WTC11 (cell line): Measurements from ENCODE around the gene COX10. TPM values are rescaled to one million over a fixed set of nuclear protein-coding genes. Genes with fewer than 3 reads are reported as not detected.

Experiments
- ATAC-seq: fragments of 200-7000 bp; cut with Tn5 transposase; 2 replicates; pipeline ENCODE4 v1.10.0; 2021; ENCODE audit warnings: mild to moderate bottlenecking, moderate library complexity
- CTCF ChIA-PET: fragments of 300-600 bp; sonication (Branson Sonifier 250); formaldehyde crosslinking; loops from one replicate; lab custom pipeline; 2021; ENCODE audit warnings: antibody characterized with exemption; lab: Charles Lee
- POLR2A ChIA-PET: fragments of 350-600 bp; sonication (Branson Sonifier 250); formaldehyde crosslinking; loops from one replicate; lab custom pipeline; 2021; ENCODE audit warnings: antibody characterized with exemption; lab: Charles Lee
- DNase-seq: peaks from one replicate; pipeline ENCODE4 v3.0.0; 2021; ENCODE audit warnings: low spot score
- H3K27ac Mint-ChIP-seq: 2 replicates; pipeline ENCODE4 v1.8.0; 2021; ENCODE audit warnings: mixed read lengths
- H3K27me3 Mint-ChIP-seq: 2 replicates; pipeline ENCODE4 v1.8.0; 2021; ENCODE audit warnings: low read depth, mild to moderate bottlenecking, moderate library complexity, mixed read lengths
- H3K36me3 Mint-ChIP-seq: 2 replicates; pipeline ENCODE4 v1.8.0; 2021; ENCODE audit warnings: mixed read lengths
- H3K4me1 Mint-ChIP-seq: 2 replicates; pipeline ENCODE4 v1.8.0; 2022; ENCODE audit warnings: mixed read lengths
- H3K4me3 Mint-ChIP-seq: 2 replicates; pipeline ENCODE4 v1.8.0; 2021; ENCODE audit warnings: mild to moderate bottlenecking, moderate library complexity, mixed read lengths
- H3K9me3 Mint-ChIP-seq: 2 replicates; pipeline ENCODE4 v1.8.0; 2021; ENCODE audit warnings: mixed read lengths
- AR ChIP-seq: fragments of 250-450 bp; sonication (Bioruptor Pico); IDR thresholded peaks from 2 replicates; pipeline ENCODE4 v1.9.0; 2021; ENCODE audit warnings: mild to moderate bottlenecking
- ATF2 ChIP-seq: sonication (generic); formaldehyde crosslinking; IDR thresholded peaks from 2 replicates; pipeline ENCODE4 v1.8.1; 2022; ENCODE audit warnings: low read depth, missing genetic modification reagents, borderline replicate concordance
- CTCF ChIP-seq: fragments of 200-600 bp; IDR thresholded peaks from 2 replicates; pipeline ENCODE4 v1.8.0; 2022; ENCODE audit warnings: antibody characterized with exemption
- ERG ChIP-seq: fragments of 250-450 bp; sonication (Bioruptor Pico); IDR thresholded peaks from 2 replicates; pipeline ENCODE4 v1.8.0; 2021; ENCODE audit warnings: mild to moderate bottlenecking
- FOXP1 ChIP-seq: sonication (generic); formaldehyde crosslinking; IDR thresholded peaks from 2 replicates; pipeline ENCODE4 v1.8.0; 2022; ENCODE audit warnings: missing genetic modification reagents, mild to moderate bottlenecking, moderate library complexity, borderline replicate concordance
- MAX ChIP-seq: sonication (generic); formaldehyde crosslinking; IDR thresholded peaks from 2 replicates; pipeline ENCODE4 v1.8.0; 2022; ENCODE audit warnings: mild to moderate bottlenecking, missing genetic modification reagents
- MXD4 ChIP-seq: fragments of 250-450 bp; sonication (Bioruptor Pico); IDR thresholded peaks from 2 replicates; pipeline ENCODE4 v1.8.0; 2021; ENCODE audit warnings: mild to moderate bottlenecking, moderate library complexity, borderline replicate concordance
- NR3C1 ChIP-seq: sonication (generic); formaldehyde crosslinking; conservative IDR thresholded peaks from 2 replicates; pipeline ENCODE4 v1.8.1; 2023; ENCODE audit warnings: low read depth, mild to moderate bottlenecking, missing genetic modification reagents
- OVOL2 ChIP-seq: fragments of 250-450 bp; sonication (Bioruptor Pico); IDR thresholded peaks from 2 replicates; pipeline ENCODE4 v1.9.0; 2021; ENCODE audit warnings: mild to moderate bottlenecking, borderline replicate concordance
- SMAD3 ChIP-seq: sonication (generic); formaldehyde crosslinking; IDR thresholded peaks from 2 replicates; pipeline ENCODE4 v1.8.0; 2022; ENCODE audit warnings: missing genetic modification reagents, mild to moderate bottlenecking, borderline replicate concordance
- TEAD1 ChIP-seq: sonication (generic); formaldehyde crosslinking; IDR thresholded peaks from 2 replicates; pipeline ENCODE4 v1.8.0; 2022; ENCODE audit warnings: mild to moderate bottlenecking, missing genetic modification reagents
- USF2 ChIP-seq: sonication (generic); formaldehyde crosslinking; IDR thresholded peaks from 2 replicates; pipeline ENCODE4 v1.8.1; 2023; ENCODE audit warnings: mild to moderate bottlenecking, missing genetic modification reagents, moderate library complexity
- ZNF232 ChIP-seq: sonication (generic); formaldehyde crosslinking; IDR thresholded peaks from 2 replicates; pipeline ENCODE4 v1.8.0; 2022; ENCODE audit warnings: mild to moderate bottlenecking, missing genetic modification reagents
- ZNF263 ChIP-seq: sonication (generic); formaldehyde crosslinking; IDR thresholded peaks from 2 replicates; pipeline ENCODE4 v1.8.1; 2022; ENCODE audit warnings: low read depth, mild to moderate bottlenecking, moderate library complexity, missing genetic modification reagents
- ZNF317 ChIP-seq: sonication (generic); formaldehyde crosslinking; IDR thresholded peaks from 2 replicates; pipeline ENCODE4 v1.8.1; 2023; ENCODE audit warnings: low read depth, mild to moderate bottlenecking, moderate library complexity, missing genetic modification reagents, borderline replicate concordance
- ZNF512 ChIP-seq: sonication (generic); formaldehyde crosslinking; IDR thresholded peaks from 2 replicates; pipeline ENCODE4 v1.8.1; 2022; ENCODE audit warnings: missing genetic modification reagents, borderline replicate concordance
- total RNA-seq: library from RNA; stranded (reverse); gene quantifications from 3 replicates; pipeline ENCODE4 v1.2.3, GENCODE V29; 2021

The COX10 gene
- total RNA-seq, 1 experiment from 2014 or later = 22.0 TPM

GRCh38 chr17:14204084-14204483 is 134.8 kb downstream of the COX10 start (continued):
- TF ChIP-seq ZNF512 (CRISPR knock-in tag) (no peak), TEAD1 (CRISPR knock-in tag) (no peak), ATF2 (no peak), AR (no peak), USF2 (CRISPR knock-in tag) (no peak), ZNF317 (no peak), MAX (CRISPR knock-in tag) (no peak), MXD4 (CRISPR knock-in tag) (no peak), ERG (CRISPR knock-in tag) (no peak)

- Mint-ChIP-seq H3K4me3 (no peak overlapping the region), H3K27ac (no peak overlapping the region; the same call in 1 of the 2 replicates), H3K36me3 (peaks cover 6% of the 10 kb centered on the region), H3K9me3 (no peaks in the 10 kb centered on the region), H3K4me1 (peaks cover 4% of the 10 kb centered on the region; the same call in 1 of the 2 replicates), H3K27me3 (no peaks in the 10 kb centered on the region)
- POLR2A ChIA-PET = no interaction called here
- ATAC-seq (no peak), DNase-seq (no peak)
- no peak for TF ChIP-seq FOXP1 (CRISPR knock-in tag)
- no peak for TF ChIP-seq ATF2
- TF ChIP-seq SMAD3 (CRISPR knock-in tag) = no peak
- no peak for TF ChIP-seq OVOL2 (CRISPR knock-in tag)
- CTCF ChIA-PET = no interaction called here
Measured at GRCh38 chr17:14204546-14204945, 135.2 kb downstream of the COX10 start.

- Mint-ChIP-seq H3K36me3 (peaks cover 12% of the 10 kb centered on the region), H3K27me3 (no peaks in the 10 kb centered on the region), H3K27ac (0 out of 2 replicates have a peak overlapping the region, but pooled peaks have one; percentile 28), H3K4me1 (peaks cover 4% of the 10 kb centered on the region; the same call in 1 of the 2 replicates), H3K4me3 (no peak overlapping the region), H3K9me3 (no peaks in the 10 kb centered on the region)
- ATAC-seq (no peak), DNase-seq (no peak)
- ChIA-PET POLR2A (no interaction called here), CTCF (interaction anchor here (1.3 kb wide), 1 partner anchor 95 kb away, joined by 4 read pairs; the partner anchor contains the start of gene HS3ST3B1)
- TF ChIP-seq ZNF263 (CRISPR knock-in tag) (no peak), MXD4 (CRISPR knock-in tag) (no peak), CTCF (no peak), ZNF512 (CRISPR knock-in tag) (no peak), TEAD1 (CRISPR knock-in tag) (no peak), NR3C1 (CRISPR knock-in tag) (no peak), ZNF232 (CRISPR knock-in tag) (no peak)
Measured at GRCh38 chr17:14205380-14205779, 136.1 kb downstream of the COX10 start.
